Activated naive CD8-positive, alpha-beta T cell treated with anti-CD3 and anti-CD28 coated beads for 36 hours (primary cell): ENCODE measurements around the gene C18orf63. TPM values are rescaled to one million over a fixed set of nuclear protein-coding genes. Genes with fewer than 3 reads are reported as not detected.

Experiments
- DNase-seq: peaks from one replicate; pipeline ENCODE4 v3.0.0; 2021
- H3K27ac Mint-ChIP-seq: one replicate; pipeline ENCODE4 v1.8.0; 2022; ENCODE audit warnings: mild to moderate bottlenecking, moderate library complexity, mixed read lengths
- H3K27me3 Mint-ChIP-seq: one replicate; pipeline ENCODE4 v1.8.0; 2022; ENCODE audit warnings: mild to moderate bottlenecking, mixed read lengths
- H3K36me3 Mint-ChIP-seq: one replicate; pipeline ENCODE4 v1.8.0; 2021; ENCODE audit warnings: mild to moderate bottlenecking, mixed read lengths
- H3K4me1 Mint-ChIP-seq: one replicate; pipeline ENCODE4 v1.8.0; 2021; ENCODE audit warnings: mixed read lengths
- H3K4me3 Mint-ChIP-seq: one replicate; pipeline ENCODE4 v1.8.0; 2022; ENCODE audit warnings: mild to moderate bottlenecking, moderate library complexity, mixed read lengths
- H3K9me3 Mint-ChIP-seq: one replicate; pipeline ENCODE4 v1.8.0; 2022; ENCODE audit warnings: mixed read lengths
- total RNA-seq, 2 experiments: library from RNA; stranded (reverse); gene quantifications; one replicate each; pipeline ENCODE4 v1.2.3, GENCODE V29; 2021

The C18orf63 gene
- total RNA-seq, 2 experiments from 2014 or later = not detected

DNA sequence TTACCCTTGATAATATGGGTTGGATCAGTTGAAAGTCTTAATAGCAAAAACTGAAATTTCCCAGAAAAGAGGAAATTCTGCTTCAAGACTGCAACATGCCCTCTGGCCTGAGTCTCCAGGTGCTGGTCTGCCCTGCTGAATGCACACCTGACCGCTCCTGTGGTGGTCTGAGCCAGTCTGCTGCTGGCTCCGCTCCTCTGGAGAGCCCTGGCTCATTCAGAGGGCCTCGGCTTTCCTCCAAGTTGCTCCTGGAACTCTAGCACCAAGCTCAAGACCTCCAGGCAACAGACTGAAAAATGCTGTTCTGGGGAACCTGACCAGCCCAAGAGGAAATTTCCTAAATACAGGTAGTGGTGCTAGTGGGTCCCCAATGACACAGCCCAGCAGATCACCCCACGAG lies 76.7 kb downstream of the C18orf63 start:
- Mint-ChIP-seq H3K27ac (no peak overlapping the region), H3K4me1 (peaks cover 22% of the 10 kb centered on the region), H3K27me3 (no peaks in the 10 kb centered on the region), H3K4me3 (no peak overlapping the region), H3K9me3 (no peaks in the 10 kb centered on the region), H3K36me3 (no peaks in the 10 kb centered on the region)
- no peak for DNase-seq

DNA sequence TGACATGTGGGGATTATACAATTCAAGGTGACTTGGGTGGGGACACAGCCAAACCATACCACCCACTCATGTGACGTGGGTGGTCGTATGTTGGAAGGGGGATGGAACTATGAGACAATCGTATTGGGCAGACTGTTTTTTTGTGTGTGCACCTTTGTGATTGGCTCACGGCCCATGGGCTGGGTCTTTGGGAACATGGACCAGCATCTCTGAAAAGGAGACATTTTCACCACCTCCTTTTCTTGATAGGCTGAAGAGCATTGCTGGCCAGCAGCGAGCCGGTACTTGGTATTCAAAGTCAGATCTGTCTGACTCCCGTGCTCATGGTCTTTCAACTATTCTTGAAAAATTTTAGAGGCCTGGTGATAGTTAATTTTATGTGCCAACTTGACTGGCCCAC lies 79.4 kb downstream of the C18orf63 start:
- Mint-ChIP-seq H3K36me3 (no peaks in the 10 kb centered on the region), H3K4me3 (no peak overlapping the region), H3K27me3 (no peaks in the 10 kb centered on the region), H3K9me3 (no peaks in the 10 kb centered on the region), H3K27ac (no peak overlapping the region), H3K4me1 (peaks cover 27% of the 10 kb centered on the region)
- DNase-seq = no peak

DNA sequence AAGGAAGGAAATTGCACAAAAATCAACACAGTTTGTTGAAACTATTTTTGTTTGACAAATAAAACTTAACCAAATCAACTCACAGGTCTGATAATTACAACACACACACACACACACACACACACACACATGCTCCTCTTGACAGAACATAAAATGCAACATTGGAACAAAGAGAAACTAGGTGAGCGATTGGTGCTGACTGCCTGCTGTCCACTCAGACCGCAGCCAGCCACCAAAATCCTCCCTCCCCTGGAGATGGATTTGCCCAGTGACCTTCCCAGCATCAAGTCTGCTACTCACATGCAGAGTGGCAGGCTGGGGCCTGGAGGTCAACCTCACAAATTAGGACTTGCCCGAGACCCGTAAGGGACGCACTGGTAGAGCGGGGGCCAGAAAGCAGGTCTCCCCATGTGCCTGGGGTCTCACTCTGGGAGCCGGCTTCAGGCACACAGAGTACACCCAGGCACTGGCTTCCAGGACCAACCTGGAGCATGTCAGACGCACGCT lies 80.1 kb downstream of the C18orf63 start:
- Mint-ChIP-seq H3K9me3 (no peaks in the 10 kb centered on the region), H3K27ac (no peak overlapping the region), H3K4me3 (no peak overlapping the region), H3K27me3 (no peaks in the 10 kb centered on the region), H3K4me1 (peaks cover 25% of the 10 kb centered on the region), H3K36me3 (no peaks in the 10 kb centered on the region)
- no peak for DNase-seq

DNA sequence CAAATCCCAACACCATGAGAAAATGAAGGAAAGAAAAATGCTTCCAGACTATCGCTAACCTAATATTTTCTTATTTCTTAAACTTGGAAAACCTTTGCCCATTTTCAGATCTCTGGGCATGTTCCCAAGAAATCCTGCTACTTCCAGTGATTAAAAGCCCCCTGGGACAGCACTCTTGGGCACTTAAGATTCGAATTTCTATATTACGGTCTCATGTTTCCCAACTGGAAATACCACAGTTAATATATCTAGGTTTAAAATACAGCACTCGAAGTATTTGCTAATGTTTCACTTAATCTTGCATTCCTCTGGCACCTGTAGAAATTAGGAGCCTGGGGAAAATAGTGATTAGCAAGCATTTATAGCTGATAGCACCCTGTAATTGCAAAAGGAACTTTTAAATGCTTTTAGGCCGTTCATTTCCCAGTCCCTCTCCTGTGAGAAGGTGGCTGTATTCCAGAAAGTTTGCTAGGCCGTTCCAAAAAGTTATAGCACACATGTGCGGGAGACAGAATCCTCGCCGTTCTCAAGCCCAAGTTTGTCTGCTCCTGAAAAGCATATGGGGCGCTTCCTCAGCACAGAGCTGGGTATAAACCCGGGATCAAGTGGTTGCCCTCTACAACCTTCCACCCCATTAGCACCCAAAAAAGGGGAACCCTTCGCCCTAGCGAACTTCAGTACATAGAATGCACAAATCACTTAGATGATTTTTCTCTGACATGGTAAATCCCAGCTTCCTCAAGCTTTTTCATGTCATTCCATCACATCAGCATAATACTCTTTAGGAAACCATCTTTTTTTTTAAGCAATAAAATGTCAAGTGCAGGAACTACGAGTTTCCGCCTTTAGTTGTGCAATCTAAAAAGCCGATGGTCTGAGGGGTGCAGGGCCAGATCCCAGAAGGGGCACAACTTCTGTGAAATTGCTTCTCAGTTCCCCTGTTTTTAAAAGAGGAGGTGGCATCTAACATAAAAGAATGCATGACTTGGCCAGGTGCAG lies 80.8 kb downstream of the C18orf63 start:
- H3K9me3 Mint-ChIP-seq = no peaks in the 10 kb centered on the region

DNA sequence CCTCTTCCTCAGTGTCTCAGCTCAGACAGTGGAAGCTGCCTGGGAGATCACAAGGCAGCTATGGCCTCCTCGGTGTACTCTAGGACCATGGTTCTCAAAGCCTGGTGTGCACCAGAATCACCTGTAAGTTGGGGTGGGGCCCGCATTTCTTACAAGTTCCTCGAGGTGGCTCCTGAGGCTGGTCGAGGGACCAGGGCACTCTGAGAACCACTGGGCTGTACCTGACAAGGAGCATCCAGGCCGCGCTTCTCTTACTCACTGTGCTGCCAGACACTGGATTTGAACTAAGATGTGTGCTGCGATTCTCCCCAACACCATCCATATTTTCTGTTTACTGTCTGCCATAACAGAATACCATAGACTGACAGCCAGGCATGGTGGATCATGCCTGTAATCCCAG lies 81.9 kb downstream of the C18orf63 start:
- Mint-ChIP-seq H3K4me1 (peaks cover 19% of the 10 kb centered on the region), H3K4me3 (no peak overlapping the region), H3K27me3 (no peaks in the 10 kb centered on the region), H3K27ac (no peak overlapping the region), H3K9me3 (no peaks in the 10 kb centered on the region), H3K36me3 (no peaks in the 10 kb centered on the region)
- no peak for DNase-seq

More for the DNA sequence above, 80.8 kb downstream of the C18orf63 start:
- H3K27me3 Mint-ChIP-seq = no peaks in the 10 kb centered on the region
- no peaks in the 10 kb centered on the region for H3K36me3 Mint-ChIP-seq
- H3K4me1 Mint-ChIP-seq = peaks cover 19% of the 10 kb centered on the region
- no peak overlapping the region for H3K4me3 Mint-ChIP-seq
- no peak overlapping the region for H3K27ac Mint-ChIP-seq
- no peak for DNase-seq

DNA sequence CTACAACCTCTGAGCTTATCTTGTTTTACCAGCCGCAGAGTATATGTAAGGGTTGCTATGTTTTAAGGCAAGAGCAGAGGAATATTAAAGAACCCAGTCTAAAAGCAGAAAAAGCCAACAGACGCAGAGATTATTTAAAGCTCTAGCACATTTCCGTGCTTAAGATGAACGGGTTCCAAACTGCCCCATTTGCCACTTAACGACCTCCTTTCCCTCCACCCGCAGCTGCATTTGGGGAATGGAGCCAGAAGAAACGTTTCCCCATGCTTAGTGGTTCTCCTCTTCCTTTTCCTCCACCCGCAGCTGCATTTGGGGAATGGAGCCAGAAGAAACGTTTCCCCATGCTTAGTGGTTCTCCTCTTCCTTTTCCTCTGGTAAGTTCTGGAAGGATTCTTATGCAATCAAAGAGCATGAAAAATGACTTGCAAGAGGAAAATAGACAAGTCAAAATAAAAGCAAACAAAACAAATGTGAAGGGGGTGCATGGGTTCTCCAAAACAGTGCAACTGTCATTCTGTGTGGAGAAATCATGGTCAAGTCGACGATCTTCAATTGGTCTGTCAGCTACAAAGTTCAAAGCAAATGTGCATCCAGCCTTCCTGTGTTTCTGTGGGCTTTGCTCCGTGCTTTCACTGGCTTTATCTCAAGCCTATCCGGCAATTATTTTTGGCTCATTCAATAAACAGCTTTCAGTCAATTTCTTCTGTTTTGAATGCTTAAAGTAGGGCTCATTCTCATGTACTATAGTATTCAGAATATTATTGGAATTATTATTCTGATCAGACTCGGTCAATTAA lies 83.7 kb downstream of the C18orf63 start:
- no peak overlapping the region for H3K27ac Mint-ChIP-seq
- H3K4me1 Mint-ChIP-seq = peaks cover 19% of the 10 kb centered on the region
- no peaks in the 10 kb centered on the region for H3K27me3 Mint-ChIP-seq
- H3K36me3 Mint-ChIP-seq = no peaks in the 10 kb centered on the region
- H3K9me3 Mint-ChIP-seq = no peaks in the 10 kb centered on the region
- DNase-seq = no peak
- no peak overlapping the region for H3K4me3 Mint-ChIP-seq

DNA sequence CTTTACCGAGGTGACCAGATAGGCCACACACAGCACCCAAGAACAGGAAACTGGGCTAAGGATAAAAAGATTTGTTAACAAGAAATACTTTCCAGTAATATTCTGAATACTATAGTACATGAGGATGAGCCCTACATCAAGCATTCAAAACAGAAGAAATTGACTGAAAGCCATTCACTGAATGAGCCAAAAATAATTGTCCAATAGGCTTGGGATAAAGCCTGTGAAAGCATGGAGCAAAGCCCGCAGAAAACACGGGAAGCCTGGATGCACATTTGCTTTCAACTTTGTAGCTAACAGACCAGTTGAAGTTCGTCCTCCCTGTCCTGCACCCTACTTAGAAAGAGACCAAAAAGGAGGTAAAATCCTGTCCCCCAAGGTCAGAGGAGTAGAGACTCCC lies 85.2 kb downstream of the C18orf63 start:
- Mint-ChIP-seq H3K9me3 (peaks cover 3% of the 10 kb centered on the region), H3K27me3 (no peaks in the 10 kb centered on the region), H3K36me3 (no peaks in the 10 kb centered on the region), H3K4me1 (peaks cover 18% of the 10 kb centered on the region), H3K27ac (no peak overlapping the region), H3K4me3 (no peak overlapping the region)
- DNase-seq = no peak

DNA sequence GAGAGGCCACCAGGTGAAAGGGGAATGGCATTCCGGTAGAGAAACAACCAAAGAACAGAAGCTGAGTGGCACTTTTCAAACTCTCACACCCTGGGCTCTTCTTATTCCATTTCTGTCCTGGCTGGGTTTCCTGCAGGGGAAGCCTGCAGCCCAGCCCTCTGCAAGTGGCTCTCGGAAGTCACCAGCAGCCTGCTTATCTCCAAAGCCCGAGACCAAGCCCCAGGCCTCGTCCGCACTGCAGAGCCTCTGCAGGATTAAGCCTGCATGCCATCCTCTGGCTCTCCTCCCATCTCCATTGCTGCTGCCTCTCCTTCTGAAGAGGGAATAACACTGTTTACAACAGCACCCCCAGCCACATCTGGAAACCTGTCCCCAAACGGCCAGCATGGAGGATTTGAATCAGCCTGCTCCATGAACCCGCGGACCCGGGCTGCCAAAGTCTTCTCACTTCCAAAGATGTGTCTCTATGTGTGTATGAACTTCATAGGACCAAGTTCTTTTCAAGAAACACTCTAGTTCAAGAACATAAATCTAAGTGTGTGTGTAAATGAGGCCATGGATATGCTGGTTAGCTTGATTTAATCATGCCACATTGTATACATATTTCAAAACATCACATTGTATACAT lies 87.3 kb downstream of the C18orf63 start:
- DNase-seq = no peak
- Mint-ChIP-seq H3K27ac (no peak overlapping the region), H3K9me3 (peaks cover 7% of the 10 kb centered on the region), H3K27me3 (no peaks in the 10 kb centered on the region), H3K4me1 (peaks cover 24% of the 10 kb centered on the region), H3K36me3 (peaks cover 5% of the 10 kb centered on the region), H3K4me3 (no peak overlapping the region)

DNA sequence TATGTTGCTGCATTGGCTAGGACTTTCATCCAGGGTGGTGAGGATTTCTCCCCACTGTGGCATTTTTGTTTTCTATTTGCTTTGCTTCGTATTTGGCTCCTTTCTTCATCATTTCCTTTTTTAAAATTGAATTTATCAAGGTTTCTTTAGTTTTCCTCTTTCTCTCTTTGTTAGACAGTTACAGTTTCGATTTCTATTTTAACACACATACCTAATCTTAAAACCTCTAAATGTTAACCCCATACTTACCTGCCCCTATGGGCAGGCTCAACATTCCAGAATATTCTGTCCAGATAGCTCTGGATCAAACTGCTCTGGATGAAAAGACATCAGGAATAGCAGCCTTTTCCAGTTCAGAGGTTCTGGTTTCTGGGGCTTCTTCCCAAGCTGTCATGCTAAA lies 92.2 kb downstream of the C18orf63 start:
- no peak for DNase-seq
- no peaks in the 10 kb centered on the region for H3K27me3 Mint-ChIP-seq
- H3K4me1 Mint-ChIP-seq = peaks cover 23% of the 10 kb centered on the region
- H3K9me3 Mint-ChIP-seq = peaks cover 9% of the 10 kb centered on the region
- peak overlapping the region; percentile 83 for H3K4me3 Mint-ChIP-seq
- peak overlapping the region; percentile 96 for H3K27ac Mint-ChIP-seq
- peaks cover 8% of the 10 kb centered on the region for H3K36me3 Mint-ChIP-seq

Other genes with a start within 250 kb of the C18orf63 start
- gene FBXO15, start 168.0 kb upstream of the C18orf63 start, total RNA-seq = 1 to 10 TPM; 3.0 to 3.8 TPM
- 10 to 100 TPM; 78.1 to 79.0 TPM for gene TIMM21, start 167.3 kb upstream of the C18orf63 start, total RNA-seq
- 10 to 100 TPM; 48.5 to 51.5 TPM for gene CYB5A, start 23.9 kb upstream of the C18orf63 start, total RNA-seq
- gene DIPK1C, start 141.5 kb downstream of the C18orf63 start, total RNA-seq = not detected
- 100 to 1,000 TPM; 201 to 207 TPM for gene CNDP2, start 180.5 kb downstream of the C18orf63 start, total RNA-seq
- not detected for gene CNDP1, start 218.7 kb downstream of the C18orf63 start, total RNA-seq